G401 (cell line): Measurements from ENCODE around the gene LCMT1. TPM values are rescaled to one million over a fixed set of nuclear protein-coding genes. Genes with fewer than 3 reads are reported as not detected.
"Not testable (repeated sequence)": the region's sequence is repeated elsewhere in the genome, so short reads cannot be mapped to it uniquely, and the experiment has no call there.

Experiments used
- DNase-seq: peaks from one replicate; pipeline ENCODE4 v3.0.0-alpha.2; 2015; ENCODE audit warnings: low spot score
- in situ Hi-C: cut with HindIII; loops from 2 replicates; pipeline ENCODE4 v1.10.0; 2016; ENCODE audit warnings: low sequenced_read_pairs, mixed read lengths
- total RNA-seq: library from RNA; depleted of rRNA; stranded (reverse); fragments of >200 nt; shearing (Covaris generic); gene quantifications from 2 replicates; pipeline ENCODE4 v1.2.3, GENCODE V29; 2014

The LCMT1 gene
- total RNA-seq, 1 experiment from 2014 or later = 108 TPM

- in situ Hi-C loops = no loop called here
- no peak for DNase-seq
Measured at GRCh38 chr16:25093208-25094061, 18.1 kb upstream of the LCMT1 start.

GRCh38 chr16:25094596-25094995, 16.9 kb upstream of the LCMT1 start:
- in situ Hi-C loops = no loop called here
- no peak for DNase-seq

- no peak for DNase-seq
- in situ Hi-C loops = no loop called here
Measured at GRCh38 chr16:25095636-25096035, 15.9 kb upstream of the LCMT1 start.

- no peak for DNase-seq
- in situ Hi-C loops = no loop called here
Measured at GRCh38 chr16:25097276-25097975, 14.1 kb upstream of the LCMT1 start.

GRCh38 chr16:25100511-25100910, 11.0 kb upstream of the LCMT1 start:
- DNase-seq = no peak
- in situ Hi-C loops = no loop called here

GRCh38 chr16:25106567-25107465, 4.7 kb upstream of the LCMT1 start:
- peak; percentile 95 for DNase-seq
- in situ Hi-C loops = no loop called here

- in situ Hi-C loops = no loop called here
- no peak for DNase-seq
Measured at GRCh38 chr16:25107466-25107792, 4.1 kb upstream of the LCMT1 start.

GRCh38 chr16:25108054-25108453, 3.5 kb upstream of the LCMT1 start:
- in situ Hi-C loops = no loop called here
- peak; percentile 21 for DNase-seq

GRCh38 chr16:25109643-25110042, 1.9 kb upstream of the LCMT1 start:
- peak; percentile 16 for DNase-seq
- in situ Hi-C loops = no loop called here

- in situ Hi-C loops = no loop called here
- no peak for DNase-seq
Measured at GRCh38 chr16:25110387-25110947, 1.1 kb upstream of the LCMT1 start.

GRCh38 chr16:25114121-25114520, 2.6 kb downstream of the LCMT1 start:
- in situ Hi-C loops = no loop called here
- DNase-seq = no peak

GRCh38 chr16:25118851-25119578, 7.5 kb downstream of the LCMT1 start:
- in situ Hi-C loops = no loop called here
- DNase-seq = no peak

GRCh38 chr16:25121824-25122600, 10.5 kb downstream of the LCMT1 start:
- in situ Hi-C loops = no loop called here

GRCh38 chr16:25124503-25124902, 13.0 kb downstream of the LCMT1 start:
- DNase-seq = no peak
- in situ Hi-C loops = no loop called here

More at GRCh38 chr16:25121824-25122600, 10.5 kb downstream of the LCMT1 start:
- no peak for DNase-seq

GRCh38 chr16:25126086-25126666, 14.6 kb downstream of the LCMT1 start:
- DNase-seq, in situ Hi-C loops: not testable (repeated sequence)

GRCh38 chr16:25126820-25127232, 15.3 kb downstream of the LCMT1 start:
- DNase-seq = peak; percentile 30
- in situ Hi-C loops = no loop called here

- DNase-seq, in situ Hi-C loops: not testable (repeated sequence)
Measured at GRCh38 chr16:25132751-25133150, 21.2 kb downstream of the LCMT1 start.
